WI38 (cell line): Measurements from ENCODE around the gene ACTR6.

Experiments used
- H3K4me3 ChIP-seq: 2 replicates; pipeline ENCODE4 v1.5.1; 2011; ENCODE audit warnings: low read depth, mild to moderate bottlenecking, control low read depth, low read length
- TF ChIP-seq, protein P1 (sequence below): IDR thresholded peaks from 2 replicates; pipeline ENCODE4 v1.5.1; 2012; ENCODE audit warnings: low read depth, mild to moderate bottlenecking, control low read depth, low read length

ACTR6 gene

DNA sequence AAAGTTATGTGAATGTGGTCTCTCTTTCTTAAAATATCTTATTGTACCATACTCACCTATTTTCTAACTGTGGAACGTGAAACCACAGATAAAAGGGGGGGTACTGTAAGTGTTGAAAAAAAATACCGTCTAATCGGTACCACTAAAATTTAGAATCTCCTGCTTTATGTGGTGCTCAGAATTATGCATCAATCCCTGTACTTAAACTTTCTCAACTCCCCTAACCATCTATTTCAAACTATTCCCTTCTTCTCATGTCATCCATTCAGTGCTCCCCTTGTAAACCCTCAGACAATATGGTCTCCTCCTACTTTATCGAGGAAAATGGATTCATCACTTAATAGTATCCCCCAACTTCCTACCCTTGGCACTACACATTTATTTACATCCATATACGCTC lies 42.5 kb downstream of the ACTR6 start:
- TF ChIP-seq, protein P1, sequence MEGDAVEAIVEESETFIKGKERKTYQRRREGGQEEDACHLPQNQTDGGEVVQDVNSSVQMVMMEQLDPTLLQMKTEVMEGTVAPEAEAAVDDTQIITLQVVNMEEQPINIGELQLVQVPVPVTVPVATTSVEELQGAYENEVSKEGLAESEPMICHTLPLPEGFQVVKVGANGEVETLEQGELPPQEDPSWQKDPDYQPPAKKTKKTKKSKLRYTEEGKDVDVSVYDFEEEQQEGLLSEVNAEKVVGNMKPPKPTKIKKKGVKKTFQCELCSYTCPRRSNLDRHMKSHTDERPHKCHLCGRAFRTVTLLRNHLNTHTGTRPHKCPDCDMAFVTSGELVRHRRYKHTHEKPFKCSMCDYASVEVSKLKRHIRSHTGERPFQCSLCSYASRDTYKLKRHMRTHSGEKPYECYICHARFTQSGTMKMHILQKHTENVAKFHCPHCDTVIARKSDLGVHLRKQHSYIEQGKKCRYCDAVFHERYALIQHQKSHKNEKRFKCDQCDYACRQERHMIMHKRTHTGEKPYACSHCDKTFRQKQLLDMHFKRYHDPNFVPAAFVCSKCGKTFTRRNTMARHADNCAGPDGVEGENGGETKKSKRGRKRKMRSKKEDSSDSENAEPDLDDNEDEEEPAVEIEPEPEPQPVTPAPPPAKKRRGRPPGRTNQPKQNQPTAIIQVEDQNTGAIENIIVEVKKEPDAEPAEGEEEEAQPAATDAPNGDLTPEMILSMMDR: no peak
- H3K4me3 ChIP-seq: no peak overlapping the region

DNA sequence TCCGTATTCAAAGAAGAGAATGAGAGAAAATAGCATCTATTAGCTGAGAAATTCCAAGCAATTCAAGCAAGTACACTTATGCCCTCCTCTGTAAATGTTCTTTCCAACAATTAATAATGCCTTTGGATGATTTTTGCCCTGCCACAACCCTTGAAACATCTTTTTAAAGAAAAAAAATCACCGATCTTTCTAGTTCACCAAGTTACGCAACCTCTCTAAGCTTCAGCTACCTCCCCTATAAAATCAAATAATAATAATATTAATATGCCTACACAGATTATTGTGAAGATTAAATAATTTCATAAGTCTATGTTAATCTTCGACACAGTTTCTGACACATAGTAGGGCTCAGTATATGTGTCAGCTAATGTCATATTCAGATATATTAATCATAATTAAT lies 47.1 kb downstream of the ACTR6 start:
- TF ChIP-seq, protein P1: no peak
- H3K4me3 ChIP-seq: no peak overlapping the region

DNA sequence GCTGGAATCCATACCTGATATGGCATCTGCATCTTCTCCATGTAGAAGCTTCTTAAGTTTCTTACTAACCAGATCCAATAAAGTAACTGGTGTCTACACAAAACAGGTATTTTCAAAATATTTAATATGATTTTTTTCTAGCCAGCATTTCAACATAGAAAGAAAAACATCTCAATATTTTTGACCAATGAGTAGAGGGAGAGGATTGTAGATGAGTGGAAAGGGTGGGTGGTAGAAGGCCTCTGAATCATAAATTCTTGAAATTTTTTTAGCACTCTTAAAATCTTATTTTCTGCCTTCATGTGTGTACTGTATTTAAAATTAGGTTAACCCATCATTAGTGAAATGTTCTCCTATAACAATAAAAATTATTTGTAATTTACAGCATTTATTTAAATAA lies 48.3 kb downstream of the ACTR6 start:
- no peak overlapping the region for H3K4me3 ChIP-seq
- TF ChIP-seq, protein P1: no peak

DNA sequence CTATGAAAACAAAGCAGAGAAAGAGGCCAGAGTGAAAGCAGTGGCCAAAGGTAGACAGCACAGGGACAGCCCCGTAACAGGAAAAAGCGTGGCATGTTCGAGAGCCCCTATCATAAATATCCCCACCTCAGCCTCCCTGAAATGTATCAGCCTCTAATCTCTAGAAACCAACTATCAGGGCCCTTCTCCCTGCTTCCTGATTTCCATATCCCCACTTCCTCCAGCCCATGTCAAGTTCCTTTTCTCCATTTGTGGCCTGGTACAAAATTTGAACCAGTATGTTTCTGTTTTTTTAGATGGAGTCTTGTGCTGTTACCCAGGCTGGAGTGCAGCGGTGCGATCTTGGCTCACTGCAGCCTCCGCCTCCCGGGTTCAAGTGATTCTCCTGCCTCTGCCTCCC lies 49.3 kb downstream of the ACTR6 start:
- TF ChIP-seq, protein P1: no peak

DNA sequence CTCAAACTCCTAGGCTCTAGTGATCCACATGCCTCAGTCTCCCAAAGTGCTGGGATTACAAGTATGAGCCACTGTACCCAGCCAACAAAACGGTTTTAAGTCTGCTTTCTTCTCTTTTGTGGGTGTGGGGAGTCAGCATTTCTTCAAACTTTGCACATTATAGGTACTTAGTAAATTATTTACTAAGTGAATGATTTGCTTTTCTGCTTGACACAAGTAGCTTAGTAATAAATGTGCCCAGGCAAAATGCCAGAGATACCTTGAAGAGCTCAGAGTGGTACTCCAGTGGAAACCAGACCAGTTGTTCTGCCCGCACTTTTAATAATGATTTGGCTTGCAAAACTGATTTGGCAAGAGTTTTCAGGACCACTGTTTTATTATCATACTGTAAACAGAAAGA lies 51.3 kb downstream of the ACTR6 start:
- H3K4me3 ChIP-seq: no peak overlapping the region
- TF ChIP-seq, protein P1: no peak

More for the DNA sequence above, 49.3 kb downstream of the ACTR6 start:
- H3K4me3 ChIP-seq: no peak overlapping the region

DNA sequence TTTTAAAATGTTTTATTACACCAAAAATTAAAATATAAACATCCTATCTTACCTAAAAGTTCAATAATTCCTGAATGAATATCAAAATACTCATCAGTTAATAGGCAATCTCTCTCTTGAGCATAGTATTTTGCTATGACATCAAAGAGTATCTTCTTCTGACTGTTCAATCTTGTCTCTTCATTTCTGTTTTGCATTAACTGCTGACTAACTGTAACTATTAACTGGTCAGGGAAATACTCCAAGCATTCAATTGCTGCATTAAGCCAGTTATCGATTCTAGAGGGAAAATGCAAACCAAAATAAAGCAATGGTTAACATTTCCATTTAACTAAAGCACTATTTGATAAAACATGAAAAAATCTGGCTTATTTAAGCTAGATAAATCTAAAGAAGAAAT lies 52.8 kb downstream of the ACTR6 start:
- TF ChIP-seq, protein P1: no peak
- no peak overlapping the region for H3K4me3 ChIP-seq

DNA sequence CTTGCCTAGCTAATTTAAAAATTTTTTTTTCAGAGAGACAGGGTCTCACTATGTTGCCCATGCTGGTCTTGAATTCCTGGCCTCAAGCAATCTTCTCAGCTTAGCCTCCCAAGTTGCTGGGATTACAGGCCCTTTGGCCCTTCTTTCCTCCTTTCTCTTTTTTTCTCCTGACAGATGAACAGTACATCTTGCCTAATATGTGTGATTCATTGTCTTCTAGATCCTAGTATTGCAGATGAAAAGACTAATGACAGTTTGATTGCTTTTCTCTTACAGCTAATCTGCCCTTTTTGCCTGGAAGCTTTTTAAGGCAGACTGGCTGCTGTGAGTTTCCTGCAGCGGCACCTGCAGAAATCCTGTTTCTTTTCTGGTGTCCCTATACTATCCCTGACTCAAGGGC lies 54.3 kb downstream of the ACTR6 start:
- no peak overlapping the region for H3K4me3 ChIP-seq
- TF ChIP-seq, protein P1: no peak
